ENCODE results near the gene CDH4. TPM values are rescaled to one million over a fixed set of nuclear protein-coding genes. Genes with fewer than 3 reads are reported as not detected.

CDH4 gene
- total RNA-seq, 2 donors from 2014 or later = 0.05 to 2.2 TPM

GRCh38 chr20:61459705-61460104, 207.6 kb downstream of the CDH4 start:
- intact Hi-C loops (cut with DNase I) = no loop called here
- Histone ChIP-seq H3K9me3 (no peaks in the 10 kb centered on the region), H3K27ac (no peak overlapping the region), H3K36me3 (no peaks in the 10 kb centered on the region), H3K4me3 (no peak overlapping the region), H3K27me3 (replicated peaks; ENCODE audit: insufficient read depth) (no peaks in the 10 kb centered on the region), H3K4me1 (replicated peaks) (no peaks in the 10 kb centered on the region)
- TF ChIP-seq POLR2AphosphoS5 (IDR thresholded peaks at IDR 0.05) (no peak), CTCF (IDR thresholded peaks at IDR 0.05) (no peak), POLR2A (IDR thresholded peaks at IDR 0.05) (no peak)
- no peak for DNase-seq (ENCODE audit: low spot score)
- WGBS = 88% methylated on average over 6 of the region's 7 CpGs

GRCh38 chr20:61460261-61461052, 208.4 kb downstream of the CDH4 start:
- Histone ChIP-seq H3K9me3 (no peaks in the 10 kb centered on the region), H3K4me1 (replicated peaks) (no peaks in the 10 kb centered on the region), H3K4me3 (no peak overlapping the region), H3K27ac (no peak overlapping the region), H3K36me3 (no peaks in the 10 kb centered on the region), H3K27me3 (replicated peaks; ENCODE audit: insufficient read depth) (no peaks in the 10 kb centered on the region)
- WGBS = 76% methylated on average over 10 of the region's 11 CpGs
- no peak for DNase-seq (ENCODE audit: low spot score)
- TF ChIP-seq POLR2AphosphoS5 (IDR thresholded peaks at IDR 0.05) (no peak), CTCF (IDR thresholded peaks at IDR 0.05) (no peak), POLR2A (IDR thresholded peaks at IDR 0.05) (no peak)
- intact Hi-C loops (cut with DNase I) = no loop called here

- intact Hi-C loops (cut with DNase I) = no loop called here
- DNase-seq (ENCODE audit: low spot score) = no peak
Measured at GRCh38 chr20:61461461-61461860, 209.4 kb downstream of the CDH4 start.

GRCh38 chr20:61464307-61465303, 212.5 kb downstream of the CDH4 start:
- H3K4me3 ChIP-seq = no peak overlapping the region
- no peaks in the 10 kb centered on the region for H3K4me1 ChIP-seq (replicated peaks)
- no peaks in the 10 kb centered on the region for H3K36me3 ChIP-seq
- intact Hi-C loops (cut with DNase I) = no loop called here
- 80% methylated on average over 9 of the region's 9 CpGs for WGBS
- no peak overlapping the region for H3K27ac ChIP-seq
- no peak for TF ChIP-seq POLR2A (IDR thresholded peaks at IDR 0.05)
- TF ChIP-seq CTCF (IDR thresholded peaks at IDR 0.05) = no peak
- no peaks in the 10 kb centered on the region for H3K9me3 ChIP-seq
- no peaks in the 10 kb centered on the region for H3K27me3 ChIP-seq (replicated peaks; ENCODE audit: insufficient read depth)
- DNase-seq (ENCODE audit: low spot score) = no peak

More at GRCh38 chr20:61461461-61461860, 209.4 kb downstream of the CDH4 start:
- Histone ChIP-seq H3K4me1 (replicated peaks) (no peaks in the 10 kb centered on the region), H3K27ac (no peak overlapping the region), H3K4me3 (no peak overlapping the region), H3K9me3 (no peaks in the 10 kb centered on the region), H3K27me3 (replicated peaks; ENCODE audit: insufficient read depth) (no peaks in the 10 kb centered on the region), H3K36me3 (no peaks in the 10 kb centered on the region)
- 62% methylated on average over 12 of the region's 12 CpGs for WGBS
- TF ChIP-seq CTCF (IDR thresholded peaks at IDR 0.05) (no peak), POLR2AphosphoS5 (IDR thresholded peaks at IDR 0.05) (no peak), POLR2A (IDR thresholded peaks at IDR 0.05) (no peak)

Data from prostate gland (tissue), 2 donors.